Measurements from ENCODE around the gene PSMB1.
A peak's percentile ranks its signal among the peaks of the same experiment; 100 is the strongest.

The PSMB1 gene

DNA sequence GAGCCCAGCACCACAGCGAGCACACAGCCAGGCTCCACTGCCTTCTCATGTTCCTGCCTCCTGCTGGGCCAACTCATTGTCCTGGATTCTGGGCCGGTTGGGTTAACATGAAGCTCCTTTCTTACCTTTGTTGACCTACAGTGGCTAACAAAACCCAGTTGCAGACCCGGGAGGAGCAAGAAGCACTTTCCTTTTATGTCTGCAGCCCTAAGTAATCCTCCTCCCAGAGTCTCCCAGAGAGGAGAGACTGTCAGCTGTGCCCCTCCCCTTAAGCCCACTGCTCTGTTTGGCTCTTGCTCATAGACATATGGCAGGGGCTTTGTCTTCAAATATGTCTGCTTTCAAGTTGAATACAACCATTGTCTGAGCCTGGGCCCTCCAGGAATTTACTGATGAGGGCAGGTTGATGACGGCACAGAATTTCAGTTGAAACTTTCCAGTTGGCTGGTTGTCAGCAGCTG lies 55.2 kb downstream of the PSMB1 start:
- Histone ChIP-seq H2BK120ac (ENCODE audit: low read depth, low read length) (no peak overlapping the region), H3K4ac (ENCODE audit: low read depth in 1 of 2, low read length in 2 of 2) (no peak overlapping the region), H2AFZ (ENCODE audit: low read depth, low read length) (no peak overlapping the region), H4K91ac (ENCODE audit: low read length) (no peak overlapping the region), H3K79me1 (replicated peaks; ENCODE audit: low read length, poor library complexity, severe bottlenecking) (no peaks in the 10 kb centered on the region), H3K4me2 (ENCODE audit: low read length, poor library complexity, severe bottlenecking) (peak overlapping the region; percentile 5), H3K4me1 (ENCODE audit: control insufficient read depth, insufficient read depth, low read depth, low read length) (peaks cover 6% of the 10 kb centered on the region), H2BK15ac (ENCODE audit: low read depth, poor library complexity, severe bottlenecking) (no peak overlapping the region), H2BK5ac (ENCODE audit: low read depth, low read length, poor library complexity, severe bottlenecking) (no peak overlapping the region), H2BK12ac (ENCODE audit: low read length in 2 of 2) (no peak overlapping the region), H3K9ac (ENCODE audit: low read length) (no peak overlapping the region), H3K27ac (ENCODE audit: low read length, poor library complexity, severe bottlenecking) (no peak overlapping the region), H3K4me3 (ENCODE audit: insufficient read depth in 1 of 2, low read depth in 1 of 2, low read length in 2 of 2) (no peak overlapping the region), H3K23ac (ENCODE audit: low read length in 2 of 2) (no peak overlapping the region), H3K18ac (ENCODE audit: low read depth in 1 of 2, low read length in 2 of 2) (no peak overlapping the region), H3K14ac (ENCODE audit: low read length in 2 of 2) (no peak overlapping the region), H3K36me3 (ENCODE audit: control insufficient read depth in 1 of 2, insufficient read depth in 2 of 2, low read depth in 1 of 2, low read length in 2 of 2) (no peaks in the 10 kb centered on the region), H4K8ac (ENCODE audit: low read length) (no peak overlapping the region), H3K9me3 (ENCODE audit: control insufficient read depth, low read length) (peaks cover 25% of the 10 kb centered on the region), H3K27me3 (ENCODE audit: control insufficient read depth in 1 of 2, insufficient read depth in 1 of 2, low read length in 2 of 2) (peaks cover 7 to 23% of the 10 kb centered on the region in 2 experiments), H2AK5ac (ENCODE audit: low read length, severe bottlenecking) (no peak overlapping the region)
- DNase-seq = no peak
- 34% methylated on average over 4 of the region's 4 CpGs for whole genome bisulfite sequencing

DNA sequence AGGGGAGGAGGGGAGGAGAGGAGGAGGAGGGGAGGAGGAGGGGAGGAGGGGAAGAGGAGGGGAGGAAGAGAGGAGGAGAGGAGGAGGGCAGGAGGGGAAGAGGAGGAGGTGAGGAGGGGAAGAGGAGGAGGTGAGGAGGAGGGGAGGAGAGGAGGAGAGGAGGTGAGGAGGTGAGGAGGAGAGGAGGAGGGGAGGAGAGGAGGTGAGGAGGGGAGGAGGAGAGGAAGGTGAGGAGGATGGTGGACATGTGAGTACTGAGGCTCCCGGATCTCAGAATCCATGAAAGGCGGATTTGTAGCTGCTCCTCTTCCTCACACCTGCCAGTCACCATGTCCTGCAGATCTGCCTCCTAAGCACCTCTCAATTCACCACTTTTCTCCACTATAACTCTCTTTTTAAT lies 59.8 kb downstream of the PSMB1 start:
- Histone ChIP-seq H2BK120ac (ENCODE audit: low read depth, low read length) (no peak overlapping the region), H3K27ac (ENCODE audit: low read length, poor library complexity, severe bottlenecking) (no peak overlapping the region), H3K18ac (ENCODE audit: low read depth in 1 of 2, low read length in 2 of 2) (no peak overlapping the region), H3K14ac (ENCODE audit: low read length in 2 of 2) (no peak overlapping the region), H2AFZ (ENCODE audit: low read depth, low read length) (no peak overlapping the region), H3K9ac (ENCODE audit: low read length) (no peak overlapping the region), H3K9me3 (ENCODE audit: control insufficient read depth, low read length) (no peaks in the 10 kb centered on the region), H3K4me2 (ENCODE audit: low read length, poor library complexity, severe bottlenecking) (no peak overlapping the region), H3K4me3 (ENCODE audit: insufficient read depth in 1 of 2, low read depth in 1 of 2, low read length in 2 of 2) (no peak overlapping the region), H3K4ac (ENCODE audit: low read depth in 1 of 2, low read length in 2 of 2) (no peak overlapping the region), H4K8ac (ENCODE audit: low read length) (no peak overlapping the region), H2BK12ac (ENCODE audit: low read length in 2 of 2) (no peak overlapping the region), H3K23ac (ENCODE audit: low read length in 2 of 2) (no peak overlapping the region), H3K79me1 (replicated peaks; ENCODE audit: low read length, poor library complexity, severe bottlenecking) (no peaks in the 10 kb centered on the region), H2BK5ac (ENCODE audit: low read depth, low read length, poor library complexity, severe bottlenecking) (no peak overlapping the region), H2BK15ac (ENCODE audit: low read depth, poor library complexity, severe bottlenecking) (no peak overlapping the region), H3K36me3 (ENCODE audit: control insufficient read depth in 1 of 2, insufficient read depth in 2 of 2, low read depth in 1 of 2, low read length in 2 of 2) (no peaks in the 10 kb centered on the region), H3K4me1 (ENCODE audit: control insufficient read depth, insufficient read depth, low read depth, low read length) (peaks cover 8% of the 10 kb centered on the region), H3K27me3 (ENCODE audit: control insufficient read depth in 1 of 2, insufficient read depth in 1 of 2, low read length in 2 of 2) (peaks cover 0 to 11% of the 10 kb centered on the region in 2 experiments), H2AK5ac (ENCODE audit: low read length, severe bottlenecking) (no peak overlapping the region), H4K91ac (ENCODE audit: low read length) (no peak overlapping the region)
- DNase-seq = no peak
- no CpG with 5 or more reads among the region's 2 CpGs for WGBS

DNA sequence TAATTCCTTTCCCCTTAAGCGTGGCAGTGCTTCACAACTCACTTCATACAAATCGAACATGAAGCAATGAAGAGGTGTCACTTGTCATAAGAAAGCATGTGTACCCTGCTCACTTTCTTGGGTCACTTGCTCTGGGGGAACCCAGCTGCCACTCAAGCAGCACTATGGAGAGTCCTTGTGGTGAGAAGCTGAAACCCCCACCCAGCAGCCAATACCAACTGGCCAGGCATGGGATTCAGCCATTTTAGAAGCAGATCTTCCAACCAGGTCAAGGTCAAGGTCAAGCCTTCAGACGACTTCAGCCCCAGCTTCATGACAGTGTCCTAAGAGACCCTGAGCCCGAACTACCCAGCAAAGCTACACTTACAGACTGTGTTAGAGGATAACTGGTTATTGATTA lies 62.8 kb downstream of the PSMB1 start:
- H3K9ac ChIP-seq (ENCODE audit: low read length) = no peak overlapping the region
- H2BK12ac ChIP-seq (ENCODE audit: low read length in 2 of 2) = no peak overlapping the region
- peaks cover 0 to 16% of the 10 kb centered on the region in 2 experiments for H3K27me3 ChIP-seq (ENCODE audit: control insufficient read depth in 1 of 2, insufficient read depth in 1 of 2, low read length in 2 of 2)
- H3K23ac ChIP-seq (ENCODE audit: low read length in 2 of 2) = no peak overlapping the region
- H3K79me1 ChIP-seq (replicated peaks; ENCODE audit: low read length, poor library complexity, severe bottlenecking) = no peaks in the 10 kb centered on the region
- H3K4me3 ChIP-seq (ENCODE audit: insufficient read depth in 1 of 2, low read depth in 1 of 2, low read length in 2 of 2) = no peak overlapping the region
- no peak overlapping the region for H2BK5ac ChIP-seq (ENCODE audit: low read depth, low read length, poor library complexity, severe bottlenecking)
- H3K4ac ChIP-seq (ENCODE audit: low read depth in 1 of 2, low read length in 2 of 2) = no peak overlapping the region
- H3K36me3 ChIP-seq (ENCODE audit: control insufficient read depth in 1 of 2, insufficient read depth in 2 of 2, low read depth in 1 of 2, low read length in 2 of 2) = no peaks in the 10 kb centered on the region
- H3K9me3 ChIP-seq (ENCODE audit: control insufficient read depth, low read length) = no peaks in the 10 kb centered on the region
- H3K18ac ChIP-seq (ENCODE audit: low read depth in 1 of 2, low read length in 2 of 2) = no peak overlapping the region
- peaks cover 2% of the 10 kb centered on the region for H3K4me1 ChIP-seq (ENCODE audit: control insufficient read depth, insufficient read depth, low read depth, low read length)
- H4K91ac ChIP-seq (ENCODE audit: low read length) = no peak overlapping the region
- no peak for DNase-seq
- H3K14ac ChIP-seq (ENCODE audit: low read length in 2 of 2) = no peak overlapping the region
- 77% methylated on average over 2 of the region's 4 CpGs for WGBS
- no peak overlapping the region for H2AK5ac ChIP-seq (ENCODE audit: low read length, severe bottlenecking)
- no peak overlapping the region for H4K8ac ChIP-seq (ENCODE audit: low read length)
- no peak overlapping the region for H2AFZ ChIP-seq (ENCODE audit: low read depth, low read length)
- no peak overlapping the region for H2BK15ac ChIP-seq (ENCODE audit: low read depth, poor library complexity, severe bottlenecking)
- no peak overlapping the region for H3K4me2 ChIP-seq (ENCODE audit: low read length, poor library complexity, severe bottlenecking)
- no peak overlapping the region for H3K27ac ChIP-seq (ENCODE audit: low read length, poor library complexity, severe bottlenecking)
- no peak overlapping the region for H2BK120ac ChIP-seq (ENCODE audit: low read depth, low read length)

DNA sequence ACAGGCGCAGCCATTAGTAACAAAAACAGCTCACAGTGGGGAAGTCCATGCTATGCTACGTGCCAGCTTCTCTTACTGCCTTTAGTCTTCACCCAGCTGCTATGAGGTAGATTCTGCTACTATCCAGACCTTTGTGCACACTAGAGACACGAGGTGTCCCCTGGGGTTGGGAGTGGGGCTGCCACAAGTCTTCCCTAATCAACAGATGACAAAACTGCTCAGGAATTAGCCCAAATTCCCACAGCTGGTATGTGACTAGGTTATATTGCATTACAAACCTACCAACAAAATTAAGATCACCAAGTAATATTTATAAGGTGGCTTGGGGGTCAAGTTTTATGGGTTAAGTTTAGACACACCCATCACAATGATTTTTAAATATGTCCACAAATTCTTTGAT lies 63.3 kb downstream of the PSMB1 start:
- Histone ChIP-seq H3K27ac (ENCODE audit: low read length, poor library complexity, severe bottlenecking) (no peak overlapping the region), H3K18ac (ENCODE audit: low read depth in 1 of 2, low read length in 2 of 2) (no peak overlapping the region), H3K79me1 (replicated peaks; ENCODE audit: low read length, poor library complexity, severe bottlenecking) (no peaks in the 10 kb centered on the region), H3K4me3 (ENCODE audit: insufficient read depth in 1 of 2, low read depth in 1 of 2, low read length in 2 of 2) (no peak overlapping the region), H2AK5ac (ENCODE audit: low read length, severe bottlenecking) (no peak overlapping the region), H3K14ac (ENCODE audit: low read length in 2 of 2) (no peak overlapping the region), H4K91ac (ENCODE audit: low read length) (no peak overlapping the region), H4K8ac (ENCODE audit: low read length) (no peak overlapping the region), H2BK12ac (ENCODE audit: low read length in 2 of 2) (no peak overlapping the region), H3K36me3 (ENCODE audit: control insufficient read depth in 1 of 2, insufficient read depth in 2 of 2, low read depth in 1 of 2, low read length in 2 of 2) (no peaks in the 10 kb centered on the region), H2AFZ (ENCODE audit: low read depth, low read length) (no peak overlapping the region), H3K9ac (ENCODE audit: low read length) (no peak overlapping the region), H2BK120ac (ENCODE audit: low read depth, low read length) (no peak overlapping the region), H3K4me2 (ENCODE audit: low read length, poor library complexity, severe bottlenecking) (no peak overlapping the region), H2BK5ac (ENCODE audit: low read depth, low read length, poor library complexity, severe bottlenecking) (no peak overlapping the region), H3K27me3 (ENCODE audit: control insufficient read depth in 1 of 2, insufficient read depth in 1 of 2, low read length in 2 of 2) (peaks cover 0 to 20% of the 10 kb centered on the region in 2 experiments), H3K4me1 (ENCODE audit: control insufficient read depth, insufficient read depth, low read depth, low read length) (peaks cover 2% of the 10 kb centered on the region), H2BK15ac (ENCODE audit: low read depth, poor library complexity, severe bottlenecking) (no peak overlapping the region), H3K23ac (ENCODE audit: low read length in 2 of 2) (no peak overlapping the region), H3K9me3 (ENCODE audit: control insufficient read depth, low read length) (no peaks in the 10 kb centered on the region), H3K4ac (ENCODE audit: low read depth in 1 of 2, low read length in 2 of 2) (no peak overlapping the region)
- WGBS = 78% methylated on average over 3 of the region's 3 CpGs
- DNase-seq = no peak
